SH-SY5Y (cell line): ENCODE measurements around the gene CDH5.

Experiments used
- GATA2 ChIP-seq: IDR thresholded peaks from 2 replicates; pipeline ENCODE4 v1.6.1; 2011; ENCODE audit warnings: mild to moderate bottlenecking, low read depth, low read length
- GATA3 ChIP-seq: IDR thresholded peaks from 2 replicates; pipeline ENCODE4 v1.6.1; 2011; ENCODE audit warnings: low read depth, mild to moderate bottlenecking, low read length, moderate library complexity

DNA sequence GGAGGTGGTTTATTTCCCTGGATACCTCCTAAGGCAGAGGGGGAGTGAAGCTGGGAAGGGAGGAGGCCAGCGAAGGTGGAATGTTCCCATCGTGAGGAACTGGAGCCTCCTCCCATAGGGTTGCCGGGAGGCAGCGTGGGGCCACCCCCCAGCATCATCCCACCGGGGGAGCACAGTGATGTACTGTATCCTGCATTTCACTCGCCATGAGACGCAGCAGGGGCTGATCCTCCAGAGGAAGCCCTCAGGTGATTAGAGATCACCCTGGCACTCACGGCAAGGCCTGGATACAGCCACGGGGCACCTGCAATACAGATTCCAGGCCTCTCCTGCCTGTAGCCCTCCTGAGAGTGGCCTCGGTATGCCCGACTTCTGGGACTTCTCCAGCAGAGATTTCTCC lies 35.1 kb downstream of the CDH5 start:
- TF ChIP-seq GATA2 (no peak), GATA3 (no peak)
